ENCODE data around the gene FUT9. TPM values are rescaled to one million over a fixed set of nuclear protein-coding genes. Genes with fewer than 3 reads are reported as not detected.

Gene FUT9
- total RNA-seq, 1 donor from 2014 or later = not detected

GRCh38 chr6:96007663-96008062 lies 8.1 kb upstream of the FUT9 start:
- no peak for TF ChIP-seq CTCF (IDR thresholded peaks at IDR 0.05)
- no peak overlapping the region for H3K4me3 Mint-ChIP-seq

GRCh38 chr6:96013531-96013930 lies 2.2 kb upstream of the FUT9 start:
- ChIA-PET CTCF (no interaction called here), POLR2A (no interaction called here)
- no peaks in the 10 kb centered on the region for H3K9me3 Mint-ChIP-seq
- intact Hi-C loops (cut with micrococcal nuclease) = no loop called here
- no peak overlapping the region for H3K4me3 Mint-ChIP-seq
- DNase-seq = no peak
- no peak for TF ChIP-seq CTCF (IDR thresholded peaks at IDR 0.05)
- H3K36me3 Mint-ChIP-seq (ENCODE audit: low read depth) = no peaks in the 10 kb centered on the region
- H3K4me1 Mint-ChIP-seq = no peaks in the 10 kb centered on the region
- peaks cover 8% of the 10 kb centered on the region for H3K27me3 Mint-ChIP-seq
- no peak overlapping the region for H3K27ac Mint-ChIP-seq
- ATAC-seq (ENCODE audit: low read depth) = no peak

More at GRCh38 chr6:96007663-96008062, 8.1 kb upstream of the FUT9 start:
- Mint-ChIP-seq H3K27ac (no peak overlapping the region), H3K9me3 (no peaks in the 10 kb centered on the region), H3K4me1 (no peaks in the 10 kb centered on the region), H3K27me3 (no peaks in the 10 kb centered on the region), H3K36me3 (ENCODE audit: low read depth) (no peaks in the 10 kb centered on the region)
- ChIA-PET CTCF (no interaction called here), POLR2A (no interaction called here)
- no peak for ATAC-seq (ENCODE audit: low read depth)
- DNase-seq = no peak
- intact Hi-C loops (cut with micrococcal nuclease) = no loop called here

- TF ChIP-seq CTCF (IDR thresholded peaks at IDR 0.05) = no peak
- H3K36me3 Mint-ChIP-seq (ENCODE audit: low read depth) = no peaks in the 10 kb centered on the region
- no peak overlapping the region for H3K27ac Mint-ChIP-seq
- H3K9me3 Mint-ChIP-seq = no peaks in the 10 kb centered on the region
- ATAC-seq (ENCODE audit: low read depth) = no peak
- no peak for DNase-seq
- H3K4me3 Mint-ChIP-seq = no peak overlapping the region
- H3K27me3 Mint-ChIP-seq = peaks cover 8% of the 10 kb centered on the region
- no peaks in the 10 kb centered on the region for H3K4me1 Mint-ChIP-seq
- intact Hi-C loops (cut with micrococcal nuclease) = no loop called here
- CTCF ChIA-PET = no interaction called here
- POLR2A ChIA-PET = no interaction called here
Measured at GRCh38 chr6:96014846-96015517, 792 bp upstream of the FUT9 start.

- no peak for ATAC-seq (ENCODE audit: low read depth)
- intact Hi-C loops (cut with micrococcal nuclease) = no loop called here
- Mint-ChIP-seq H3K4me1 (no peaks in the 10 kb centered on the region), H3K36me3 (ENCODE audit: low read depth) (no peaks in the 10 kb centered on the region), H3K27ac (no peak overlapping the region), H3K9me3 (no peaks in the 10 kb centered on the region), H3K27me3 (peaks cover 8% of the 10 kb centered on the region), H3K4me3 (no peak overlapping the region)
- POLR2A ChIA-PET = no interaction called here
- CTCF ChIA-PET = no interaction called here
- DNase-seq = no peak
- no peak for TF ChIP-seq CTCF (IDR thresholded peaks at IDR 0.05)
Measured at GRCh38 chr6:96016334-96017069, 728 bp downstream of the FUT9 start.

GRCh38 chr6:96017070-96017359 lies 1.2 kb downstream of the FUT9 start:
- H3K4me3 Mint-ChIP-seq = no peak overlapping the region
- H3K27me3 Mint-ChIP-seq = peaks cover 8% of the 10 kb centered on the region
- no peak overlapping the region for H3K27ac Mint-ChIP-seq
- ATAC-seq (ENCODE audit: low read depth) (no peak), DNase-seq (no peak)
- ChIA-PET CTCF (no interaction called here), POLR2A (no interaction called here)
- no peaks in the 10 kb centered on the region for H3K4me1 Mint-ChIP-seq
- TF ChIP-seq CTCF (IDR thresholded peaks at IDR 0.05) = no peak
- intact Hi-C loops (cut with micrococcal nuclease) = no loop called here
- H3K9me3 Mint-ChIP-seq = no peaks in the 10 kb centered on the region
- no peaks in the 10 kb centered on the region for H3K36me3 Mint-ChIP-seq (ENCODE audit: low read depth)

All from activated B cell treated with CpG ODN at 0.5 μM for 24 hours (primary cell).